HuH-7 (cell line): ENCODE data around the gene HINT3.
"Not testable (repeated sequence)": the region's sequence is repeated elsewhere in the genome, so short reads cannot be mapped to it uniquely, and the experiment has no call there.

Experiments used
- DNase-seq: peaks from one replicate; pipeline ENCODE4 v3.0.0; 2011; ENCODE audit warnings: low spot score

Gene HINT3

DNA sequence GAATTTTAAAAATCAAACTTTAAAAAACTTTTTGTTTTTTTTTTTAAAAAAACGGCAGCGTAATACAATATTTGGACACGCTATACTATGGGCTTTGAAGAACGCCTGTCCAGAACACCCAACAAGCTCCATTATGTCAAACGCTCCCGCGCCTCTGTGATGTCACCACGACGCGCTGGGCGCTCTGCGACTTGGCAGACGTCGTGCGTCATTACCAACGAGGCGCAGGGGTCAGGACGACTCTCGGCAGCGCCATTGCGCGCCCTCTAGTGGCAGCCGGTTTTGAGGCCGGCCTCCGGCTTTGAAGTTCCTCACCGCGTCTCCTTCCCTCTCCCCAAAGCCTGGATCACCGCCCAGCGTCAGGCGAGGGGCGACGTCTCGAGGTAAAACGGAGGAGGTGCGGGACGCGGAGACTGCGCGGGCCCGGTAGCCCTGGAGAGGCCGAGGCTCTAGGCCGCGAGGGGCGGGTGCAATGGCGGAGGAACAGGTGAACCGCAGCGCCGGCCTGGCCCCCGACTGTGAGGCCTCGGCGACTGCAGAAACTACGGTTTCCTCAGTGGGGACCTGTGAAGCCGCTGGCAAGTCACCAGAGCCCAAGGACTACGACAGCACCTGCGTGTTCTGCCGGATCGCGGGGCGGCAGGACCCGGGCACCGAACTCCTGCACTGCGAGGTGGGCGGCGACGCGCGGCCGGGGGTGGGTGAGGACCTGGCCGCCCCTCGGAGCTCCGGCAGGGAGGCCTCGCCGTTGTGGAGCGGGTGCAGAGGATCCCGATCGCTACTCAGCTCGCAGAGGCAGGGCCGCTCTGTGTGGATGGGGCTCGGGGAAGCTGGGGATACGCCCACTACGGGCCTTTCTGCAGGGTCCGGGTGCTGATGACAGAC, at the start of gene HINT3:
TSS of gene HINT3 (plus strand) at position 265 of the 885 bp plus-strand sequence. CDS start at position 473, 208 bp downstream.
- peak; percentile 87 for DNase-seq

DNA sequence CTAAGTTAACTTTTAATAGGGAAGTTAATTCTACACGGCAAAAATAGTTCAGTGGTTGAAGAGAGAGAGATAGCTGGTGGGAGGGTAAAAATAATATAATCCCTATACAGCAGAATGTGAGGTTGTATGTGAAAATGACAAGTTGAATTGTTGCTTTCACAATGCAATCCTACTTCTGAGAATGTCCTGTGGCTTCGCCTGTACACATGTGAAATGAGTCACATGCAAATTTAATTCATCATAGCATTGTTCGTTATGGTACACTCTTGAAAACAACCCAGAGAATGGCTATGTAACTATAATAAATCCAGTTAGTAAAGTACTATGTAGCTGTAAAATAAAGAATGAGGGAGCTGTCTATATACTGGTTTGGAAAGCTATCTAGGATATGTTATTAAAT, 46.0 kb upstream of the HINT3 start:
- DNase-seq: no peak

GRCh38 chr6:125911051-125911451, 45.5 kb upstream of the HINT3 start:
- DNase-seq: not testable (repeated sequence)

GRCh38 chr6:125912430-125912829, 44.1 kb upstream of the HINT3 start:
- not testable (repeated sequence) for DNase-seq

GRCh38 chr6:125913145-125913544, 43.4 kb upstream of the HINT3 start:
- no peak for DNase-seq

GRCh38 chr6:125913864-125914351, 42.7 kb upstream of the HINT3 start:
- no peak for DNase-seq

DNA sequence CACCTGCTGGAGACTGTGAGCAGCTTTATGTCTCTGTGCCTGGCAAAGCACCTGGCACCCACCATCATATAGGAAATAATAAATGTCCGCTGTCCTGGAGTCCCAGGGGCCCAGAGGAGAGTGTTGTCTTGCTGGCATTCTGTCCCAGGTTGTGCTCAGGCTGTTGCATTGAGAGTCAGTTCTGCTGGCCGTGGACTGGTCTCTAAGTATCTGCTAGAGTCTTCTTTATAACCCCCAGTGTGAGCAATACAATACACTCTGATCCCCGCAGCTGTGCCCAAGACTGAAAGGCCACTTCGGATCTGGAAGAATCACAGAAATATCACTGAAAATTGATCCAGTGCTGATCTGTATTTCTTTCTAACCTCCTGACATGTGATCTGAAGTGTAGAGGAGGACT, 38.3 kb upstream of the HINT3 start:
- no peak for DNase-seq

DNA sequence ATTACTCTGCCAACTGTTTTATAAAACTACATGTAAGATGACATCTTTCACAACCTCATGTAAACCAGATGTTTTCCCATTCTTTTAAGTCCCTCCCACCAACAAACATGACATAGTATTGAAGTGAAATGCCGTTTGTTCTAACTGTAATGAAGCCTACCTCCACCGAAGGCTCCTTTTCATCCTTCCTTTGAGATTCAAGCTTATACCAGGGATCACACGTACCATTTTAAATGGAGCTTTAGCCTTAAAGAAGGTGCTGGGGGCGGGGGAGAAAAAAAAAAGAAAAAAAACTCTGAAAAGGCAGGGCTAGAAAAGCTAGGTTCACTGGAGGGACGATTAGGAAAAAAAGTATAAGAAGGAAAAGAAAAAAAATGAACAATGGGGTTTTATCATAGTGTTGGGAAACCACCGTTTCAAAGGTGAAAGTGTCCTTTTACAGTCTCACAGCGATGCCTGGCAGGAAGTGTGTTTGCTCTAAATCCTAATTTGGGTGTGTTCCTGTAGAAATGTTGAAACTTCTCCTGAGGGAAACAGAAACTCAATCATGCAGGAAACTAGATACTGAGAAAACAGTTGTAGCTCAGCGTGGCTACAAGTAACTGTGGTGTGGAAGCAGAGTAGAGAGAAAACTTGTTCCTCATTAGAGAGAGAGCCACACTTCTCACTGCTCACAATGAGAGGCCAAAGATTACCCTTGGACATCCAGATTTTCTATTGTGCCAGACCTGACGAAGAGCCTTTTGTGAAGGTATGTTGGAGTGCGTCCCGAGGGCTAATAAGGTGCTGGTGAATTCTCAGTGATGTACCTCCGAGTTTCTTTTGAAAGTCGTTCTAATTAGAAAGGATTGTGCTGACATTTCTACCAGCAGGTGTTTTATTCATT, 37.6 kb upstream of the HINT3 start:
- DNase-seq: peak; percentile 35

- no peak for DNase-seq
Measured at GRCh38 chr6:125919618-125920017, 37.0 kb upstream of the HINT3 start.

DNA sequence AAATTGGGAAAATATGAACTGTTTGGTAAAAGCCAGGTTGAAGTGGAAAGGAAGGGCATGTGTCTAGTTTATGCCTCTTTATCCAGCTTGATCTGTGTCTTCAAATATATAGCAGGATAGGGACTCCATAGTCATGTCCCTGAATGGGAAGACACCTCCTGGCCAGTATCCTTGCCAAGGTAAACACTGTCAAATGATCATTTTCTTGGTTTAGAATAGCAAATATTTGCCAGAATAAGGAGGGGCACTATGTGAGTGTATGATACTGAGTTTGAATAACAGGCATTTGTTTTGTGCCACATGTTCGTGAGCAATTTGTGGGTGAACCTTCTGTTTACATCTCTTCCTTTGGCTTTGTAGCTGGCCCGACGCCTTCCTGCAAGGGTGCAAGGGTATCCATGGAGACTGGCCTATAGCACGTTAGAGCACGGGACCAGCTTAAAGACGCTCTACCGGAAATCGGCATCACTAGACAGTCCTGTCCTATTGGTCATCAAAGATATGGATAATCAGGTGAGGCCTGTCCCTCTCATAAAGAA, 34.2 kb upstream of the HINT3 start:
- no peak for DNase-seq

DNA sequence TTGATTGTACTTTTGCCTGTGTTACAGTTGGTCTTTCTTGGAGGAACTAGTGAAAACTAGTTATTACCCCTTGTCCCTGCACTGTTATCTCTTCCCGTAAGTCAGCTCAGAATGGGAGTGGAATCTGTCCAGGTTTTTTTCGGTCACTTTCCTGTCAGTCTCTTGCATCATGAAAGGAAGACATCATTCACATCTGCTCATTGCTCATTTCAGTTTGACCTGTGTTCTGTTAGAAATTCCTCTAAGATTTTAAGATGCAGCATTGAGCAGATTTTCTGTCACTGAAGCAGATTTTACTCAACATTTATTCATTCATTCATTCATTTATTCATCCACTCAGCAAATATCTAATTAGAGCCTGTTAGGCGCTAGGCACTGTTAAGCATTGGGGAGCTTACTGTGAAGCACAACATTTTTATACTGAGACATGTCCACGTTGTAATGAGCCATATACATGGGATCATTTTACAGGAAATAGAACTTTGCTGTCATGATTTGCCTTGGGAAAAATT, 33.1 kb upstream of the HINT3 start:
- DNase-seq: no peak

GRCh38 chr6:125924169-125924568, 32.4 kb upstream of the HINT3 start:
- DNase-seq: no peak

DNA sequence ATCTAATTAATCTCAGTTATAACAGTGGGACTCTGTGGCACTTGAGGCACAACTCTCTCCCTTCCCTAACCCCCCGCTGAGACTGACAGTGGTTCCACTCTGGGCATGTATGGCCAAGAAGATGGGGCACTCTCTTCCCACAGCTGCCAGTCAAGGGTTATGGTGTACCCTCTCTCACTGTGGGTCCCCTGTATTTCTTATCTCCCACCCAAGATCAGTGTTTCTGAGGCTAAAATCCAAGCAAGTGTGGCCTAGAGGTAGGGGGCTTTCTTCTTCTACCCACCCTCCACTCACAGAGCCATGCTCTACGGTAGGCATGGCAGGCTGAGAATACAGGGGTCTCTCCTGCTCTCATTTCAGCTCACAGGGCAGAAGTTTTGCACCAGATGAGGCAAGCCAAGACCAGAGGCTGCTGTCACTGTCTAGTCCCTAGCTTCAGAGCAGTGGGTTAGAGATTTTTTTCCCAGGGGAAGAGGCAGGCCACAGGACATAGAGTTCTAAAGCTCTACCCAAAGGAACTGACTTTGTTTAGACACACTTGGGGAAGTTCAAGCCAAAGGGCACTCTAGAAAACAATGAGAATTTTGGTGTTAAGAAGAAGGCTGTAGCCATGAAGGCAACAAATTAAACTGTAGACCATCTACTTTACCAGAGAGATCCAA, 31.7 kb upstream of the HINT3 start:
- DNase-seq: no peak

- DNase-seq: no peak
Measured at GRCh38 chr6:125926711-125927110, 29.9 kb upstream of the HINT3 start.

DNA sequence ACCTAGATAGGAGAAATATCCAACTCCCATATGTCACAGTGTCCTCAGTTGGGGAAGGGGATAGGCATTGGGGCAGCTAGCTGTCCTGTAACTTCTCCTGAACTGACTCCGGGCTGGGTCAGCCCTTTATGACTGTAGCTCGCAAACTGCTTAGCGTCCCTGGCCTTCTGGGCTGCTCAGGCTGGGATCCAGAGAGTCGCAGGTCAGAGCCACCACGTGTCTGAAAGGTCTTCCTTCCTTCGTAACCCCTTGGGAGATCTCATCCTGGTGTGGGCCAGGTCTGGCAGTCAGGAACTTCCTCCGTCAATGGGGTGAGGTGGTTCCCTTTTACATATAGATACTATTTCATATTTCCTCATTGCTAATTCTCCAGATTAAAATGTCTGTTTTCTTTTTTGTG, 28.8 kb upstream of the HINT3 start:
- no peak for DNase-seq

GRCh38 chr6:125930765-125931418, 25.7 kb upstream of the HINT3 start:
- DNase-seq: no peak

DNA sequence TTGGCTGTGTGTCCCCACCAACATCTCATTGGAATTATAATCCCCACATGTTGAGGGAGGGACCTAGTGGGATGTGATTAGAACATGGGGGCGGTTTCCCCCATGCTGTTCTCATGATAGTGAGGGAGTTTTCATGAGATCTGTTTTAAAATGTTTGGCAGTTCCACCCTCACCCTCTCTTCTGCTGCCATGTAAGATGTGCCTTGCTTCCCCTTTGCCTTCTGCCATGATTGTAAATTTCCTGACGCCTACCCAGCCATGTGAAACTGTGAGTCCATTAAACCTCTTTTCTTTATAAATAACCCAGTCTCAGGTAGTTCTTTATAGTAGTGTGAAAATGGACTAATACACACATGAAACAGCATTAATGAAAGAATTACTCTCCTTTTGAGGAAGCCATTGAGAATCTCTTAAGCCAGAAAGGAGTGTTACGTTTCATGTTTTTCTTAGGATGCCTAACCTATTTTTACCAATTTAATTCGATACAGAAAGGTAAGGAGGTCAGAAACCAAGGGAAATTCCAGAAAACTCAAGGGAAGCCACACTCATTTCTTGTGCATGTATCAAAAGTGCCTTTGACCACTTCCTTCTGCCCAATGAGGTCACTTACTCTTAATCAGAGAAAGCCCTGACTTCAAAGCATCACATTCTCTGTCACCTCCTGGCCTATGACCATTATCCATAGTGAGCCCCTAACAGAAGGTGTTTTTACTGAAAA, 24.7 kb upstream of the HINT3 start:
- DNase-seq: no peak

DNA sequence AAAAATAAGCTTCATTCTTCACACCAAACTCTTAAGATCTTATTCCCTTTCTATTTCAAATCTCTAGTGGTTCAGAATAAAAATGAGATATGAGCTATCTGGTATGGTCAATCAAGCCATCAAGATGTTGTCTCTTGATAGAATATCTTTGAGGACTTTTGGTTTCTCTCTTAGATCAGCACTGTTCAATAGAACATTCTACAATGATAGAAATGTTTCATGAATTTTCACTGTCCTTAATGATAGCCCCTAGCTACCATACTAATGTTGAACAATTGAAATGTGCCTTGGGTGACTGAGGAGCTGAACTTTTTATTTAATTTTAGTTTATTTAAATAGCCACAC, 24.1 kb upstream of the HINT3 start:
- no peak for DNase-seq

- DNase-seq: not testable (repeated sequence)
Measured at GRCh38 chr6:125935520-125935919, 21.1 kb upstream of the HINT3 start.

GRCh38 chr6:125939026-125939425, 17.5 kb upstream of the HINT3 start:
- no peak for DNase-seq

- no peak for DNase-seq
Measured at GRCh38 chr6:125939791-125940190, 16.8 kb upstream of the HINT3 start.
